HepG2 (cell line): Measurements from ENCODE around the gene HSPB2. TPM values are rescaled to one million over a fixed set of nuclear protein-coding genes. Genes with fewer than 3 reads are reported as not detected.
A peak's percentile ranks its signal among the peaks of the same experiment; 100 is the strongest.

Source experiments
- CENPT ChIP-seq: sonication (generic); formaldehyde crosslinking; IDR thresholded peaks from 2 replicates; pipeline ENCODE4 v1.8.0; 2022; ENCODE audit warnings: low read depth, mild to moderate bottlenecking, moderate library complexity, missing genetic modification reagents
- EED ChIP-seq: sonication (generic); formaldehyde crosslinking; IDR thresholded peaks from 2 replicates; pipeline ENCODE4 v1.5.0; 2020; ENCODE audit warnings: mild to moderate bottlenecking, missing genetic modification reagents
- FOXA3 ChIP-seq: IDR thresholded peaks from 2 replicates; pipeline ENCODE4 v1.6.1; 2016; ENCODE audit warnings: missing genetic modification reagents, missing compliant biosample characterization
- KLF11 ChIP-seq: IDR thresholded peaks from 2 replicates; pipeline ENCODE4 v1.6.1; 2016; ENCODE audit warnings: missing compliant biosample characterization
- NCOA5 ChIP-seq: sonication (generic); formaldehyde crosslinking; IDR thresholded peaks from 2 replicates; pipeline ENCODE4 v1.4.0; 2020; ENCODE audit warnings: missing genetic modification reagents
- PLRG1 ChIP-seq: fragments of 450-650 bp; conservative IDR thresholded peaks from 2 replicates; pipeline ENCODE4 v1.6.1; 2016
- POLR2A ChIP-seq, 2 experiments: IDR thresholded peaks; 2 replicates each; pipeline ENCODE4 v1.6.1; 2011; ENCODE audit warnings: low read depth in 2 of 2, low read length in 2 of 2, mild to moderate bottlenecking in 1 of 2, moderate library complexity in 1 of 2; ENCODE audit not compliant: insufficient read depth in 1 of 2
- SAFB2 ChIP-seq: sonication (generic); formaldehyde crosslinking; IDR thresholded peaks from 2 replicates; pipeline ENCODE4 v1.5.1; 2020; ENCODE audit warnings: missing genetic modification reagents, low read depth, mild to moderate bottlenecking, borderline replicate concordance
- SCMH1 ChIP-seq: sonication (generic); formaldehyde crosslinking; IDR thresholded peaks from 2 replicates; pipeline ENCODE4 v1.9.0; 2021; ENCODE audit warnings: missing genetic modification reagents, mild to moderate bottlenecking, borderline replicate concordance
- THAP11 ChIP-seq: IDR thresholded peaks from 2 replicates; pipeline ENCODE4 v1.6.1; 2016; ENCODE audit warnings: missing biosample characterization, missing genetic modification reagents
- WIZ ChIP-seq: sonication (generic); formaldehyde crosslinking; IDR thresholded peaks from 2 replicates; pipeline ENCODE4 v1.5.1; 2020; ENCODE audit warnings: mild to moderate bottlenecking, missing genetic modification reagents
- ZBTB42 ChIP-seq: sonication (generic); formaldehyde crosslinking; IDR thresholded peaks from 2 replicates; pipeline ENCODE4 v1.5.0; 2020; ENCODE audit warnings: mild to moderate bottlenecking, missing genetic modification reagents
- ZFP36 ChIP-seq: fragments of 150-350 bp; IDR thresholded peaks from 2 replicates; pipeline ENCODE4 v1.6.1; 2018; ENCODE audit warnings: borderline replicate concordance, low read length, low read depth; ENCODE audit not compliant: partially characterized antibody
- ZFP37 ChIP-seq: sonication (generic); formaldehyde crosslinking; IDR thresholded peaks from 2 replicates; pipeline ENCODE4 v1.4.0; 2020; ENCODE audit warnings: missing genetic modification reagents, borderline replicate concordance
- ZNF788 ChIP-seq: sonication (generic); formaldehyde crosslinking; IDR thresholded peaks from 2 replicates; pipeline ENCODE4 v1.5.0; 2020; ENCODE audit warnings: mild to moderate bottlenecking, missing genetic modification reagents, borderline replicate concordance
- polyA plus RNA-seq, 8 experiments: library from polyadenylated mRNA; depleted of rRNA in 3 of 8; stranded (reverse) in 7 of 8; unstranded in 1 of 8; fragments of >200 nt; fragmentation: Illumina TruSeq in 4 of 8; extraction: Trizol in 4 of 8; gene quantifications; 2 replicates each; pipeline versions ENCODE4 v1.2.1 to v1.2.3, GENCODE V29; 2011 to 2016; ENCODE audit warnings: low read depth in 4 of 8, missing spikeins in 1 of 8, mixed read lengths in 1 of 8; ENCODE audit not compliant: insufficient read depth in 1 of 8
- total RNA-seq, 5 experiments: library from RNA; depleted of rRNA; stranded (reverse); fragments of >200 nt; fragmentation: Illumina TruSeq; extraction: Trizol; gene quantifications; 2 replicates each; pipeline ENCODE4 v1.2.3, GENCODE V29; 2016; ENCODE audit warnings: low read depth in 1 of 5
- TF ChIP-seq, protein P1 (sequence below): sonication (generic); formaldehyde crosslinking; IDR thresholded peaks from 2 replicates; pipeline ENCODE4 v1.4.0; 2020; ENCODE audit warnings: mild to moderate bottlenecking, missing genetic modification reagents, borderline replicate concordance
- TF ChIP-seq, protein P2 (sequence below), 2 experiments: IDR thresholded peaks; 2 replicates each; pipeline ENCODE4 v1.6.1; 2011 to 2012; ENCODE audit warnings: low read length in 2 of 2, borderline replicate concordance in 1 of 2, low read depth in 1 of 2, mild to moderate bottlenecking in 1 of 2, moderate library complexity in 1 of 2
- TF ChIP-seq, protein P3 (sequence below): sonication (generic); formaldehyde crosslinking; IDR thresholded peaks from 2 replicates; pipeline ENCODE4 v1.4.0; 2020; ENCODE audit warnings: missing genetic modification reagents
- TF ChIP-seq, protein P4 (sequence below): sonication (generic); formaldehyde crosslinking; IDR thresholded peaks from 2 replicates; pipeline ENCODE4 v1.4.0; 2020; ENCODE audit warnings: mild to moderate bottlenecking, low read depth, missing genetic modification reagents

HSPB2 gene
- total and polyA plus RNA-seq, 2 of the 13 experiments (the other 11 are each of a cell fraction or from before 2014, with no cell fraction given): 0.04 TPM; not detected in 1

DNA sequence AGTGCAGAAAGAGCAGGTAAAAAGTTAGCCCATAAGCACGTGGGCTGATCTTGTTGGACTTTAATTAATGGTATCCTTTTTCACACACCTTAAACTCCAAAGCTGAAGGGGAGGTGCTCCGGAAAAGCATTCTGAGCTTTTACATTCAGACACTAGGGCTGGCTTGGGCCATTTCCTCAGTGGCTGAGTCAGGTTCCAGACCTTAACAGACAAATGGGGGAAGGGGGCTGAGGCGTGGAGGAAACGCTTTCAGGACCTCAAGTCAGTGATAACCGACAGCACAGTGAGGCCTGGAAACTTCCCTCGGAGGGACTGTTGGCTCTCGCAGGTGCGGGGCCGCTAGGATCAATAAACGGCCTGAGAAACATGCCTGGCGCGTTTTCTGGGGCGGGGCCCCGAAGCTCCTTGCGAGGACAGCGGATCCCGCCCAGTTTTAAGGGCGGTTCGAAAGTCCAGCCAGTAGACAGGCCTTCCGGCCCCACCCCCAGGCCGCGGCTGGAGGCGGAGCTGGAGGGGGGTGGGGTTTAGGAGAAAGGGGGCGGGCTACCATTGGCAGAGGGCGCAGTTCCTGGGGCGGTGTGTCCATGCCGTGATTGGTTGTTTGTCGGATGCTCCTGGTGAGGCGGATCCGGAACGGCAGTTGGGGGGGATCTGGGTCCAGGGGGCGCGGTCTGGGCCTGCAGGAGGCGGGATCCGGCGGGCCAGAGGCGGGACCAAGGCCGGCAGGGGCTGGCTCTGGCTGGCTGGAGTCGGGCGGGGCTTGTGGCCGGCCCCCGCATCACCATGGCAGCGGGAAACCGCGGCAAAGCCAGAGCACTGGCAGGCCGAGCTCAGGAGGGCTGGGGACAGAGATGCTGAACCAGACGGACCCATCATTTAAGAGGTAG is 14.2 kb downstream of the HSPB2 start (continued):
- TF ChIP-seq WIZ: no peak
- no peak for TF ChIP-seq EED (CRISPR knock-in tag)
- TF ChIP-seq ZNF788 (CRISPR knock-in tag): peak; percentile 51; the same call in 1 of the 2 replicates
- TF ChIP-seq, protein P1, sequence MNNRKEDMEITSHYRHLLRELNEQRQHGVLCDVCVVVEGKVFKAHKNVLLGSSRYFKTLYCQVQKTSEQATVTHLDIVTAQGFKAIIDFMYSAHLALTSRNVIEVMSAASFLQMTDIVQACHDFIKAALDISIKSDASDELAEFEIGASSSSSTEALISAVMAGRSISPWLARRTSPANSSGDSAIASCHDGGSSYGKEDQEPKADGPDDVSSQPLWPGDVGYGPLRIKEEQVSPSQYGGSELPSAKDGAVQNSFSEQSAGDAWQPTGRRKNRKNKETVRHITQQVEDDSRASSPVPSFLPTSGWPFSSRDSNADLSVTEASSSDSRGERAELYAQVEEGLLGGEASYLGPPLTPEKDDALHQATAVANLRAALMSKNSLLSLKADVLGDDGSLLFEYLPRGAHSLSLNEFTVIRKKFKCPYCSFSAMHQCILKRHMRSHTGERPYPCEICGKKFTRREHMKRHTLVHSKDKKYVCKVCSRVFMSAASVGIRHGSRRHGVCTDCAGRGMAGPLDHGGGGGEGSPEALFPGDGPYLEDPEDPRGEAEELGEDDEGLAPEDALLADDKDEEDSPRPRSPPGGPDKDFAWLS (CRISPR knock-in tag): no peak
- TF ChIP-seq, protein P2, sequence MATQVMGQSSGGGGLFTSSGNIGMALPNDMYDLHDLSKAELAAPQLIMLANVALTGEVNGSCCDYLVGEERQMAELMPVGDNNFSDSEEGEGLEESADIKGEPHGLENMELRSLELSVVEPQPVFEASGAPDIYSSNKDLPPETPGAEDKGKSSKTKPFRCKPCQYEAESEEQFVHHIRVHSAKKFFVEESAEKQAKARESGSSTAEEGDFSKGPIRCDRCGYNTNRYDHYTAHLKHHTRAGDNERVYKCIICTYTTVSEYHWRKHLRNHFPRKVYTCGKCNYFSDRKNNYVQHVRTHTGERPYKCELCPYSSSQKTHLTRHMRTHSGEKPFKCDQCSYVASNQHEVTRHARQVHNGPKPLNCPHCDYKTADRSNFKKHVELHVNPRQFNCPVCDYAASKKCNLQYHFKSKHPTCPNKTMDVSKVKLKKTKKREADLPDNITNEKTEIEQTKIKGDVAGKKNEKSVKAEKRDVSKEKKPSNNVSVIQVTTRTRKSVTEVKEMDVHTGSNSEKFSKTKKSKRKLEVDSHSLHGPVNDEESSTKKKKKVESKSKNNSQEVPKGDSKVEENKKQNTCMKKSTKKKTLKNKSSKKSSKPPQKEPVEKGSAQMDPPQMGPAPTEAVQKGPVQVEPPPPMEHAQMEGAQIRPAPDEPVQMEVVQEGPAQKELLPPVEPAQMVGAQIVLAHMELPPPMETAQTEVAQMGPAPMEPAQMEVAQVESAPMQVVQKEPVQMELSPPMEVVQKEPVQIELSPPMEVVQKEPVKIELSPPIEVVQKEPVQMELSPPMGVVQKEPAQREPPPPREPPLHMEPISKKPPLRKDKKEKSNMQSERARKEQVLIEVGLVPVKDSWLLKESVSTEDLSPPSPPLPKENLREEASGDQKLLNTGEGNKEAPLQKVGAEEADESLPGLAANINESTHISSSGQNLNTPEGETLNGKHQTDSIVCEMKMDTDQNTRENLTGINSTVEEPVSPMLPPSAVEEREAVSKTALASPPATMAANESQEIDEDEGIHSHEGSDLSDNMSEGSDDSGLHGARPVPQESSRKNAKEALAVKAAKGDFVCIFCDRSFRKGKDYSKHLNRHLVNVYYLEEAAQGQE (IDR thresholded peaks at IDR 0.05; ENCODE audit: borderline replicate concordance in 1 of 2, low read depth in 1 of 2, low read length in 2 of 2): 0 out of 4 replicates have a peak, but pooled peaks of 1 of the 2 experiments have one; percentile 40
- no peak for TF ChIP-seq ZFP36
- TF ChIP-seq CENPT (CRISPR knock-in tag): no peak
- TF ChIP-seq NCOA5 (CRISPR knock-in tag): no peak
- no peak for TF ChIP-seq ZBTB42 (CRISPR knock-in tag)
- no peak for TF ChIP-seq SAFB2 (CRISPR knock-in tag)
- peak; percentile 67 to 84 for TF ChIP-seq POLR2A (IDR thresholded peaks at IDR 0.05; ENCODE audit: insufficient read depth in 1 of 2, low read depth in 2 of 2, low read length in 2 of 2)
- peak; percentile 77; the same call in 1 of the 2 replicates for TF ChIP-seq ZFP37 (CRISPR knock-in tag)
- peak; percentile 64 for TF ChIP-seq FOXA3
- TF ChIP-seq PLRG1: no peak
- TF ChIP-seq, protein P3, sequence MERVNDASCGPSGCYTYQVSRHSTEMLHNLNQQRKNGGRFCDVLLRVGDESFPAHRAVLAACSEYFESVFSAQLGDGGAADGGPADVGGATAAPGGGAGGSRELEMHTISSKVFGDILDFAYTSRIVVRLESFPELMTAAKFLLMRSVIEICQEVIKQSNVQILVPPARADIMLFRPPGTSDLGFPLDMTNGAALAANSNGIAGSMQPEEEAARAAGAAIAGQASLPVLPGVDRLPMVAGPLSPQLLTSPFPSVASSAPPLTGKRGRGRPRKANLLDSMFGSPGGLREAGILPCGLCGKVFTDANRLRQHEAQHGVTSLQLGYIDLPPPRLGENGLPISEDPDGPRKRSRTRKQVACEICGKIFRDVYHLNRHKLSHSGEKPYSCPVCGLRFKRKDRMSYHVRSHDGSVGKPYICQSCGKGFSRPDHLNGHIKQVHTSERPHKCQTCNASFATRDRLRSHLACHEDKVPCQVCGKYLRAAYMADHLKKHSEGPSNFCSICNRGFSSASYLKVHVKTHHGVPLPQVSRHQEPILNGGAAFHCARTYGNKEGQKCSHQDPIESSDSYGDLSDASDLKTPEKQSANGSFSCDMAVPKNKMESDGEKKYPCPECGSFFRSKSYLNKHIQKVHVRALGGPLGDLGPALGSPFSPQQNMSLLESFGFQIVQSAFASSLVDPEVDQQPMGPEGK (CRISPR knock-in tag): peak; percentile 77
- TF ChIP-seq KLF11 (CRISPR knock-in tag): peak; percentile 84; the same call in 1 of the 2 replicates
- peak; percentile 60 for TF ChIP-seq THAP11 (CRISPR knock-in tag)
- TF ChIP-seq, protein P4, sequence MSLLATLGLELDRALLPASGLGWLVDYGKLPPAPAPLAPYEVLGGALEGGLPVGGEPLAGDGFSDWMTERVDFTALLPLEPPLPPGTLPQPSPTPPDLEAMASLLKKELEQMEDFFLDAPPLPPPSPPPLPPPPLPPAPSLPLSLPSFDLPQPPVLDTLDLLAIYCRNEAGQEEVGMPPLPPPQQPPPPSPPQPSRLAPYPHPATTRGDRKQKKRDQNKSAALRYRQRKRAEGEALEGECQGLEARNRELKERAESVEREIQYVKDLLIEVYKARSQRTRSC (CRISPR knock-in tag): no peak
- no peak for TF ChIP-seq SCMH1 (CRISPR knock-in tag)
